ENCODE measurements around the gene ANKRD55. TPM values are rescaled to one million over a fixed set of nuclear protein-coding genes. Genes with fewer than 3 reads are reported as not detected.
A peak's percentile ranks its signal among the peaks of the same experiment; 100 is the strongest.

Gene ANKRD55
- total and polyA plus RNA-seq, 9 of the 15 experiments (the other 6 are each of a cell fraction or from before 2014, with no cell fraction given): 3.4 to 10.6 (median 6.5) TPM

DNA sequence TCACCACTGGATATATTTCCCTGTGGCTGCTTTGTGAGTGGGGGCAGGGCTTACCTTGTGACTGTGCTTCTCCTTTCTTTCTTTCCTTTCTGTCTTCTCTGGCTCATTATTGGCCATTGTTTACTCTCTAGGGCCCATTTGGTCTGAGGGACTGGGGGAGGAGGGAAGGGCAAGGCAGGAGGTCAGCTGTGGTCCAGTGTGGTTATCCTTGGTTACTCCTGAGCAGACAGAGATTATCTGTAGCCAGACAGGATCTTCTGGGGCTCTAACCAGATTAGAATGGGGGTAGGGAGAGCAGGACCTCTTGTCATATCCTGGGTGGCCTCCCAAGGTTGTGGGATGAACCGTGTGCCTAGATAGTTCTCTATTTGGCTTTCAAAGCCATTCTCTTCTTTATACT is 71.2 kb downstream of the ANKRD55 start (continued):
- peak; percentile 92 for TF ChIP-seq KLF16 (IDR thresholded peaks at IDR 0.05)
- peak; percentile 80 for TF ChIP-seq NFIC (IDR thresholded peaks at IDR 0.05)
- TF ChIP-seq, protein P1, sequence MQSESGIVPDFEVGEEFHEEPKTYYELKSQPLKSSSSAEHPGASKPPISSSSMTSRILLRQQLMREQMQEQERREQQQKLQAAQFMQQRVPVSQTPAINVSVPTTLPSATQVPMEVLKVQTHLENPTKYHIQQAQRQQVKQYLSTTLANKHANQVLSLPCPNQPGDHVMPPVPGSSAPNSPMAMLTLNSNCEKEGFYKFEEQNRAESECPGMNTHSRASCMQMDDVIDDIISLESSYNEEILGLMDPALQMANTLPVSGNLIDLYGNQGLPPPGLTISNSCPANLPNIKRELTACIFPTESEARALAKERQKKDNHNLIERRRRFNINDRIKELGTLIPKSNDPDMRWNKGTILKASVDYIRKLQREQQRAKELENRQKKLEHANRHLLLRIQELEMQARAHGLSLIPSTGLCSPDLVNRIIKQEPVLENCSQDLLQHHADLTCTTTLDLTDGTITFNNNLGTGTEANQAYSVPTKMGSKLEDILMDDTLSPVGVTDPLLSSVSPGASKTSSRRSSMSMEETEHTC (IDR thresholded peaks at IDR 0.05): peak; percentile 28; the same call in 1 of the 2 replicates
- TF ChIP-seq, protein P2, sequence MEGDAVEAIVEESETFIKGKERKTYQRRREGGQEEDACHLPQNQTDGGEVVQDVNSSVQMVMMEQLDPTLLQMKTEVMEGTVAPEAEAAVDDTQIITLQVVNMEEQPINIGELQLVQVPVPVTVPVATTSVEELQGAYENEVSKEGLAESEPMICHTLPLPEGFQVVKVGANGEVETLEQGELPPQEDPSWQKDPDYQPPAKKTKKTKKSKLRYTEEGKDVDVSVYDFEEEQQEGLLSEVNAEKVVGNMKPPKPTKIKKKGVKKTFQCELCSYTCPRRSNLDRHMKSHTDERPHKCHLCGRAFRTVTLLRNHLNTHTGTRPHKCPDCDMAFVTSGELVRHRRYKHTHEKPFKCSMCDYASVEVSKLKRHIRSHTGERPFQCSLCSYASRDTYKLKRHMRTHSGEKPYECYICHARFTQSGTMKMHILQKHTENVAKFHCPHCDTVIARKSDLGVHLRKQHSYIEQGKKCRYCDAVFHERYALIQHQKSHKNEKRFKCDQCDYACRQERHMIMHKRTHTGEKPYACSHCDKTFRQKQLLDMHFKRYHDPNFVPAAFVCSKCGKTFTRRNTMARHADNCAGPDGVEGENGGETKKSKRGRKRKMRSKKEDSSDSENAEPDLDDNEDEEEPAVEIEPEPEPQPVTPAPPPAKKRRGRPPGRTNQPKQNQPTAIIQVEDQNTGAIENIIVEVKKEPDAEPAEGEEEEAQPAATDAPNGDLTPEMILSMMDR (IDR thresholded peaks at IDR 0.05 in 2 of 3, conservative IDR thresholded peaks at IDR 0.05 in 1 of 3; ENCODE audit: insufficient read depth in 2 of 3, low read depth in 1 of 3, low read length in 3 of 3): no peak
- TF ChIP-seq CCNT2 (IDR thresholded peaks at IDR 0.05; ENCODE audit: borderline replicate concordance, extremely low read depth, insufficient read length, low read depth, low read length): peak; percentile 79
- TF ChIP-seq, protein P3, sequence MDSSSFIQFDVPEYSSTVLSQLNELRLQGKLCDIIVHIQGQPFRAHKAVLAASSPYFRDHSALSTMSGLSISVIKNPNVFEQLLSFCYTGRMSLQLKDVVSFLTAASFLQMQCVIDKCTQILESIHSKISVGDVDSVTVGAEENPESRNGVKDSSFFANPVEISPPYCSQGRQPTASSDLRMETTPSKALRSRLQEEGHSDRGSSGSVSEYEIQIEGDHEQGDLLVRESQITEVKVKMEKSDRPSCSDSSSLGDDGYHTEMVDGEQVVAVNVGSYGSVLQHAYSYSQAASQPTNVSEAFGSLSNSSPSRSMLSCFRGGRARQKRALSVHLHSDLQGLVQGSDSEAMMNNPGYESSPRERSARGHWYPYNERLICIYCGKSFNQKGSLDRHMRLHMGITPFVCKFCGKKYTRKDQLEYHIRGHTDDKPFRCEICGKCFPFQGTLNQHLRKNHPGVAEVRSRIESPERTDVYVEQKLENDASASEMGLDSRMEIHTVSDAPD (CRISPR knock-in tag; IDR thresholded peaks at IDR 0.05): peak; percentile 81
- TF ChIP-seq RBM15 (IDR thresholded peaks at IDR 0.05; ENCODE audit: insufficient read depth, low read length): no peak
- TF ChIP-seq GATAD2B (IDR thresholded peaks at IDR 0.05; ENCODE audit: borderline replicate concordance): peak; percentile 40; the same call in 1 of the 2 replicates
- peak; percentile 28; the same call in 1 of the 2 replicates for TF ChIP-seq ADNP (tag; IDR thresholded peaks at IDR 0.05)
- TF ChIP-seq, protein P4, sequence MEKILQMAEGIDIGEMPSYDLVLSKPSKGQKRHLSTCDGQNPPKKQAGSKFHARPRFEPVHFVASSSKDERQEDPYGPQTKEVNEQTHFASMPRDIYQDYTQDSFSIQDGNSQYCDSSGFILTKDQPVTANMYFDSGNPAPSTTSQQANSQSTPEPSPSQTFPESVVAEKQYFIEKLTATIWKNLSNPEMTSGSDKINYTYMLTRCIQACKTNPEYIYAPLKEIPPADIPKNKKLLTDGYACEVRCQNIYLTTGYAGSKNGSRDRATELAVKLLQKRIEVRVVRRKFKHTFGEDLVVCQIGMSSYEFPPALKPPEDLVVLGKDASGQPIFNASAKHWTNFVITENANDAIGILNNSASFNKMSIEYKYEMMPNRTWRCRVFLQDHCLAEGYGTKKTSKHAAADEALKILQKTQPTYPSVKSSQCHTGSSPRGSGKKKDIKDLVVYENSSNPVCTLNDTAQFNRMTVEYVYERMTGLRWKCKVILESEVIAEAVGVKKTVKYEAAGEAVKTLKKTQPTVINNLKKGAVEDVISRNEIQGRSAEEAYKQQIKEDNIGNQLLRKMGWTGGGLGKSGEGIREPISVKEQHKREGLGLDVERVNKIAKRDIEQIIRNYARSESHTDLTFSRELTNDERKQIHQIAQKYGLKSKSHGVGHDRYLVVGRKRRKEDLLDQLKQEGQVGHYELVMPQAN (IDR thresholded peaks at IDR 0.05; ENCODE audit: borderline replicate concordance): no peak
- TF ChIP-seq, protein P5, sequence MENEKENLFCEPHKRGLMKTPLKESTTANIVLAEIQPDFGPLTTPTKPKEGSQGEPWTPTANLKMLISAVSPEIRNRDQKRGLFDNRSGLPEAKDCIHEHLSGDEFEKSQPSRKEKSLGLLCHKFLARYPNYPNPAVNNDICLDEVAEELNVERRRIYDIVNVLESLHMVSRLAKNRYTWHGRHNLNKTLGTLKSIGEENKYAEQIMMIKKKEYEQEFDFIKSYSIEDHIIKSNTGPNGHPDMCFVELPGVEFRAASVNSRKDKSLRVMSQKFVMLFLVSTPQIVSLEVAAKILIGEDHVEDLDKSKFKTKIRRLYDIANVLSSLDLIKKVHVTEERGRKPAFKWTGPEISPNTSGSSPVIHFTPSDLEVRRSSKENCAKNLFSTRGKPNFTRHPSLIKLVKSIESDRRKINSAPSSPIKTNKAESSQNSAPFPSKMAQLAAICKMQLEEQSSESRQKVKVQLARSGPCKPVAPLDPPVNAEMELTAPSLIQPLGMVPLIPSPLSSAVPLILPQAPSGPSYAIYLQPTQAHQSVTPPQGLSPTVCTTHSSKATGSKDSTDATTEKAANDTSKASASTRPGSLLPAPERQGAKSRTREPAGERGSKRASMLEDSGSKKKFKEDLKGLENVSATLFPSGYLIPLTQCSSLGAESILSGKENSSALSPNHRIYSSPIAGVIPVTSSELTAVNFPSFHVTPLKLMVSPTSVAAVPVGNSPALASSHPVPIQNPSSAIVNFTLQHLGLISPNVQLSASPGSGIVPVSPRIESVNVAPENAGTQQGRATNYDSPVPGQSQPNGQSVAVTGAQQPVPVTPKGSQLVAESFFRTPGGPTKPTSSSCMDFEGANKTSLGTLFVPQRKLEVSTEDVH (IDR thresholded peaks at IDR 0.05; ENCODE audit: low read depth, partially characterized antibody): no peak

Data from K562 (cell line).